SK-N-SH treated with all-trans-retinoic acid at 6 μM for 48 hours (cell line): ENCODE measurements around the gene MARCKSL1.

Experiments
- ATAC-seq: fragments of 200-7000 bp; cut with Tn5 transposase; 3 replicates; pipeline ENCODE4 v1.9.1; 2020; ENCODE audit warnings: mild to moderate bottlenecking, moderate library complexity
- ARNTL ChIP-seq: fragments of 450-650 bp; formaldehyde crosslinking; IDR thresholded peaks from 2 replicates; pipeline ENCODE4 v1.5.0; 2020; ENCODE audit warnings: low read depth, mild to moderate bottlenecking, moderate library complexity, borderline replicate concordance
- BACH2 ChIP-seq: fragments of 250-450 bp; sonication (Bioruptor Pico); IDR thresholded peaks from 2 replicates; pipeline ENCODE4 v1.9.0; 2021; ENCODE audit warnings: mild to moderate bottlenecking, borderline replicate concordance
- CSDC2 ChIP-seq: fragments of 250-450 bp; sonication (Bioruptor Pico); IDR thresholded peaks from 2 replicates; pipeline ENCODE4 v1.5.0; 2020; ENCODE audit warnings: mild to moderate bottlenecking, moderate library complexity
- ESRRG ChIP-seq: fragments of 250-450 bp; sonication (Bioruptor Pico); IDR thresholded peaks from 2 replicates; pipeline ENCODE4 v1.6.1; 2021; ENCODE audit warnings: mild to moderate bottlenecking
- GLIS3 ChIP-seq: fragments of 250-450 bp; sonication (Bioruptor Pico); IDR thresholded peaks from 2 replicates; pipeline ENCODE4 v1.5.0; 2020; ENCODE audit warnings: mild to moderate bottlenecking, moderate library complexity
- ISL1 ChIP-seq: fragments of 250-450 bp; sonication (Bioruptor Pico); IDR thresholded peaks from 2 replicates; pipeline ENCODE4 v2.1.2; 2022; ENCODE audit warnings: mild to moderate bottlenecking, moderate library complexity
- RARB ChIP-seq: fragments of 250-450 bp; sonication (Bioruptor Pico); IDR thresholded peaks from 2 replicates; pipeline ENCODE4 v1.8.0; 2021; ENCODE audit warnings: mild to moderate bottlenecking, moderate library complexity
- SNAI2 ChIP-seq: fragments of 250-450 bp; sonication (Bioruptor Pico); IDR thresholded peaks from 2 replicates; pipeline ENCODE4 v1.5.0; 2020; ENCODE audit warnings: mild to moderate bottlenecking, moderate library complexity
- TCF4 ChIP-seq: fragments of 250-450 bp; sonication (Bioruptor Pico); IDR thresholded peaks from 2 replicates; pipeline ENCODE4 v1.8.0; 2021; ENCODE audit warnings: mild to moderate bottlenecking, moderate library complexity, borderline replicate concordance
- TOX ChIP-seq: fragments of 250-450 bp; sonication (Bioruptor Pico); IDR thresholded peaks from 2 replicates; pipeline ENCODE4 v1.8.0; 2021; ENCODE audit warnings: mild to moderate bottlenecking, moderate library complexity, borderline replicate concordance
- ZC3H10 ChIP-seq: fragments of 250-450 bp; sonication (Bioruptor Pico); IDR thresholded peaks from 2 replicates; pipeline ENCODE4 v1.5.1; 2021; ENCODE audit warnings: mild to moderate bottlenecking, moderate library complexity
- ZFP3 ChIP-seq: fragments of 250-450 bp; sonication (Bioruptor Pico); IDR thresholded peaks from 2 replicates; pipeline ENCODE4 v1.5.0; 2020; ENCODE audit warnings: mild to moderate bottlenecking, moderate library complexity
- ZNF565 ChIP-seq: fragments of 450-650 bp; formaldehyde crosslinking; conservative IDR thresholded peaks from 2 replicates; pipeline ENCODE4 v1.5.0; 2020; ENCODE audit warnings: low read depth, mild to moderate bottlenecking, moderate library complexity
- ZNF70 ChIP-seq: fragments of 450-650 bp; formaldehyde crosslinking; IDR thresholded peaks from 2 replicates; pipeline ENCODE4 v1.5.0; 2020; ENCODE audit warnings: mild to moderate bottlenecking, moderate library complexity
- ZNF8 ChIP-seq: fragments of 450-650 bp; formaldehyde crosslinking; IDR thresholded peaks from 2 replicates; pipeline ENCODE4 v1.5.0; 2020; ENCODE audit warnings: mild to moderate bottlenecking, moderate library complexity
- TF ChIP-seq, protein P1 (sequence below): fragments of 250-450 bp; sonication (Bioruptor Pico); IDR thresholded peaks from 2 replicates; pipeline ENCODE4 v1.8.0; 2020; ENCODE audit warnings: mild to moderate bottlenecking, moderate library complexity, borderline replicate concordance
- TF ChIP-seq, protein P2 (sequence below): fragments of 250-450 bp; sonication (Bioruptor Pico); IDR thresholded peaks from 2 replicates; pipeline ENCODE4 v1.5.0; 2020; ENCODE audit warnings: mild to moderate bottlenecking, moderate library complexity
- TF ChIP-seq, protein P3 (sequence below): fragments of 250-450 bp; sonication (Bioruptor Pico); IDR thresholded peaks from 2 replicates; pipeline ENCODE4 v1.5.1; 2020; ENCODE audit warnings: low read depth, mild to moderate bottlenecking, moderate library complexity
- TF ChIP-seq, protein P4 (sequence below): fragments of 250-450 bp; sonication (Bioruptor Pico); IDR thresholded peaks from 2 replicates; pipeline ENCODE4 v1.5.1; 2021; ENCODE audit warnings: mild to moderate bottlenecking, moderate library complexity

MARCKSL1 gene

DNA sequence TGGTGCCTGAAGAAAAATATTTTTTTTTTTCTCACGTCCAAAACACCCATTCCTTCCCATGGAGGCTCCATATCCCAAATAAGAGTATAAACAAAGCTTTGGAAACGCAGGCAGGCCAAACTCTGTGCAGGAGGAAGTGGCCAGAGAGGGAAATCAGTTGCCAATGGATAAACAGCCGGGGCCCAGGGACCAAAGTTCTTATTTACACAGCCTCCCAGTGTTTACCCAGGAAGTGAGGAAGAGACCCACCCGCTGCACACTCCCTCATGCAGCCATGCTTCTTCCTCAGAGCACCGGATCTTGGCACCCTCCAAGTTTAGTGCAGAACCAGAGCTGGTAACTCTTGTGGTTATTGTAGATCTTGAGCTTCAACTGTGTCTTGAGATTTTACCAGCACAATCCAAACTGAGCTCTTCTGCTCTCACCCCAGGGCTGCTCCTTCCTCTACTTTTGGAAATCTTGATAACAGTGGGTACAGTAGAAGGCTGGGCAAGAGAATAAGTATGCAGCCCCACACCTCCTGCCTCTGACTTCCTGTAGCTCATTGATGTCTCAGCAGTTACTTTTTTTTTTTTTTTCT lies 14.2 kb downstream of the MARCKSL1 start:
- ATAC-seq = no peak
- TF ChIP-seq CSDC2 (no peak), TCF4 (CRISPR knock-in tag) (no peak), ZNF8 (CRISPR knock-in tag) (no peak), ZNF565 (no peak), SNAI2 (CRISPR knock-in tag) (no peak), ARNTL (CRISPR knock-in tag) (no peak), ESRRG (CRISPR knock-in tag) (no peak), ZC3H10 (CRISPR knock-in tag) (no peak), ZFP3 (CRISPR knock-in tag) (no peak), GLIS3 (no peak), TOX (CRISPR knock-in tag) (no peak), ZNF70 (CRISPR knock-in tag) (no peak), ISL1 (CRISPR knock-in tag) (no peak)
- TF ChIP-seq, protein P1, sequence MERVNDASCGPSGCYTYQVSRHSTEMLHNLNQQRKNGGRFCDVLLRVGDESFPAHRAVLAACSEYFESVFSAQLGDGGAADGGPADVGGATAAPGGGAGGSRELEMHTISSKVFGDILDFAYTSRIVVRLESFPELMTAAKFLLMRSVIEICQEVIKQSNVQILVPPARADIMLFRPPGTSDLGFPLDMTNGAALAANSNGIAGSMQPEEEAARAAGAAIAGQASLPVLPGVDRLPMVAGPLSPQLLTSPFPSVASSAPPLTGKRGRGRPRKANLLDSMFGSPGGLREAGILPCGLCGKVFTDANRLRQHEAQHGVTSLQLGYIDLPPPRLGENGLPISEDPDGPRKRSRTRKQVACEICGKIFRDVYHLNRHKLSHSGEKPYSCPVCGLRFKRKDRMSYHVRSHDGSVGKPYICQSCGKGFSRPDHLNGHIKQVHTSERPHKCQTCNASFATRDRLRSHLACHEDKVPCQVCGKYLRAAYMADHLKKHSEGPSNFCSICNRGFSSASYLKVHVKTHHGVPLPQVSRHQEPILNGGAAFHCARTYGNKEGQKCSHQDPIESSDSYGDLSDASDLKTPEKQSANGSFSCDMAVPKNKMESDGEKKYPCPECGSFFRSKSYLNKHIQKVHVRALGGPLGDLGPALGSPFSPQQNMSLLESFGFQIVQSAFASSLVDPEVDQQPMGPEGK = no peak
- TF ChIP-seq, protein P2, sequence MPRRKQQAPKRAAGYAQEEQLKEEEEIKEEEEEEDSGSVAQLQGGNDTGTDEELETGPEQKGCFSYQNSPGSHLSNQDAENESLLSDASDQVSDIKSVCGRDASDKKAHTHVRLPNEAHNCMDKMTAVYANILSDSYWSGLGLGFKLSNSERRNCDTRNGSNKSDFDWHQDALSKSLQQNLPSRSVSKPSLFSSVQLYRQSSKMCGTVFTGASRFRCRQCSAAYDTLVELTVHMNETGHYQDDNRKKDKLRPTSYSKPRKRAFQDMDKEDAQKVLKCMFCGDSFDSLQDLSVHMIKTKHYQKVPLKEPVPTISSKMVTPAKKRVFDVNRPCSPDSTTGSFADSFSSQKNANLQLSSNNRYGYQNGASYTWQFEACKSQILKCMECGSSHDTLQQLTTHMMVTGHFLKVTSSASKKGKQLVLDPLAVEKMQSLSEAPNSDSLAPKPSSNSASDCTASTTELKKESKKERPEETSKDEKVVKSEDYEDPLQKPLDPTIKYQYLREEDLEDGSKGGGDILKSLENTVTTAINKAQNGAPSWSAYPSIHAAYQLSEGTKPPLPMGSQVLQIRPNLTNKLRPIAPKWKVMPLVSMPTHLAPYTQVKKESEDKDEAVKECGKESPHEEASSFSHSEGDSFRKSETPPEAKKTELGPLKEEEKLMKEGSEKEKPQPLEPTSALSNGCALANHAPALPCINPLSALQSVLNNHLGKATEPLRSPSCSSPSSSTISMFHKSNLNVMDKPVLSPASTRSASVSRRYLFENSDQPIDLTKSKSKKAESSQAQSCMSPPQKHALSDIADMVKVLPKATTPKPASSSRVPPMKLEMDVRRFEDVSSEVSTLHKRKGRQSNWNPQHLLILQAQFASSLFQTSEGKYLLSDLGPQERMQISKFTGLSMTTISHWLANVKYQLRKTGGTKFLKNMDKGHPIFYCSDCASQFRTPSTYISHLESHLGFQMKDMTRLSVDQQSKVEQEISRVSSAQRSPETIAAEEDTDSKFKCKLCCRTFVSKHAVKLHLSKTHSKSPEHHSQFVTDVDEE = no peak
- TF ChIP-seq, protein P3, sequence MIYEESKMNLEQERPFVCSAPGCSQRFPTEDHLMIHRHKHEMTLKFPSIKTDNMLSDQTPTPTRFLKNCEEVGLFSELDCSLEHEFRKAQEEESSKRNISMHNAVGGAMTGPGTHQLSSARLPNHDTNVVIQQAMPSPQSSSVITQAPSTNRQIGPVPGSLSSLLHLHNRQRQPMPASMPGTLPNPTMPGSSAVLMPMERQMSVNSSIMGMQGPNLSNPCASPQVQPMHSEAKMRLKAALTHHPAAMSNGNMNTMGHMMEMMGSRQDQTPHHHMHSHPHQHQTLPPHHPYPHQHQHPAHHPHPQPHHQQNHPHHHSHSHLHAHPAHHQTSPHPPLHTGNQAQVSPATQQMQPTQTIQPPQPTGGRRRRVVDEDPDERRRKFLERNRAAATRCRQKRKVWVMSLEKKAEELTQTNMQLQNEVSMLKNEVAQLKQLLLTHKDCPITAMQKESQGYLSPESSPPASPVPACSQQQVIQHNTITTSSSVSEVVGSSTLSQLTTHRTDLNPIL (CRISPR knock-in tag) = no peak

DNA sequence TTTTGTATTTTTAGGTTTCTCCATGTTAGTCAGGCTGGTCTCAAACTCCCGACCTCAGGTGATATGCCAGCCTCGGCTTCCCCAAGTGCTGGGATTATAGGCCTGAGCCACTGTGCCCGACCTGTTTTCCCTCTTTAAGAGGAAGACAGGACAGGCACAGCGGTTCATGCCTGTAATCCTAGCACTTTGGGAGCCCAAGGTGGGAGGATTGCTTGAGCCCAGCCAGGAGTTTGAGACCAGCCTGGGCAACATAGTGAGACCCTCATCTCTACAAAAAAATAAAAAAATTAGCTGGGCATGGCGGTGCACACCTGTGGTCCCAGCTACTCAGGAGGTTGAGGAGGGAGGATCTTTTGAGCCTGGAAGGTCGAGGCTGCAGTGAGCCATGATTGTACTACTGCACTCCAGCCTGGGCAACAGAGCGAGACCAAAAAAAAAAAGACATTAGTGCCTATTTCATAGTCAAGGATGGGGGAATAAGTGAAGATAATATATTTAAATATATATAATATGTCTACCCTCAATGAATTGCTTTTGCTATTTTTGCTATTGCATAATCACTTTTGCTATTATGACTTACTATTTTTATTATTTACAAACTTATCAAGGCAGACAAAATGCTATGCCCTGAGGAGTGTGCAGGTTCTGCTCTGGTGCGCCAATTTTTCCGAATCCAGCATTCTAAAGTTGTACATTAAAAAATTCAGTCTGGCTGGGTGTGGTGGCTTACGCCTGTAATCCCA lies 17.7 kb downstream of the MARCKSL1 start:
- TF ChIP-seq GLIS3 = no peak
- TF ChIP-seq, protein P4, sequence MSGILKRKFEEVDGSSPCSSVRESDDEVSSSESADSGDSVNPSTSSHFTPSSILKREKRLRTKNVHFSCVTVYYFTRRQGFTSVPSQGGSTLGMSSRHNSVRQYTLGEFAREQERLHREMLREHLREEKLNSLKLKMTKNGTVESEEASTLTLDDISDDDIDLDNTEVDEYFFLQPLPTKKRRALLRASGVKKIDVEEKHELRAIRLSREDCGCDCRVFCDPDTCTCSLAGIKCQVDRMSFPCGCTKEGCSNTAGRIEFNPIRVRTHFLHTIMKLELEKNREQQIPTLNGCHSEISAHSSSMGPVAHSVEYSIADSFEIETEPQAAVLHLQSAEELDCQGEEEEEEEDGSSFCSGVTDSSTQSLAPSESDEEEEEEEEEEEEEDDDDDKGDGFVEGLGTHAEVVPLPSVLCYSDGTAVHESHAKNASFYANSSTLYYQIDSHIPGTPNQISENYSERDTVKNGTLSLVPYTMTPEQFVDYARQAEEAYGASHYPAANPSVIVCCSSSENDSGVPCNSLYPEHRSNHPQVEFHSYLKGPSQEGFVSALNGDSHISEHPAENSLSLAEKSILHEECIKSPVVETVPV (CRISPR knock-in tag) = no peak
- TF ChIP-seq ZNF565 = no peak
- TF ChIP-seq SNAI2 (CRISPR knock-in tag) = no peak
- TF ChIP-seq RARB = no peak
- TF ChIP-seq, protein P1 = no peak
- no peak for TF ChIP-seq ZC3H10 (CRISPR knock-in tag)
- TF ChIP-seq, protein P2 = no peak
- TF ChIP-seq ZNF8 (CRISPR knock-in tag) = no peak
- TF ChIP-seq BACH2 (CRISPR knock-in tag) = no peak
- TF ChIP-seq ARNTL (CRISPR knock-in tag) = no peak
- ATAC-seq = no peak
